ENCODE results near the gene SNX14. TPM values are rescaled to one million over a fixed set of nuclear protein-coding genes. Genes with fewer than 3 reads are reported as not detected.

SNX14 gene
- total and polyA plus RNA-seq, 2 of the 8 experiments (the other 6 are each of a cell fraction or from before 2014, with no cell fraction given): 11.9 to 24.2 TPM

GRCh38 chr6:85483846-85484245, 109.8 kb downstream of the SNX14 start:
- H4K8ac ChIP-seq (ENCODE audit: extremely low read depth, insufficient read depth, low read length): no peak overlapping the region
- CTCF ChIA-PET (ENCODE audit: partially characterized antibody): interaction anchor here (0.6 to 13.1 kb wide), 35 partner anchors 9 to 785 kb away, joined by 3 to 153 read pairs (median 7); partner anchors contain the start of gene NT5E
- H2AFZ ChIP-seq (ENCODE audit: low read length): no peak overlapping the region
- H3K56ac ChIP-seq (replicated peaks; ENCODE audit: insufficient read length, low read depth, low read length): no peak overlapping the region
- no peak overlapping the region for H3K4ac ChIP-seq (replicated peaks; ENCODE audit: insufficient read length, low read depth, low read length)
- H3K9ac ChIP-seq (replicated peaks in 1 of 4; ENCODE audit: extremely low read depth in 1 of 4, low read depth in 3 of 4, low read length in 3 of 4): no peak overlapping the region
- H3K14ac ChIP-seq (ENCODE audit: insufficient read length): no peak overlapping the region
- no peak overlapping the region for H2BK15ac ChIP-seq (ENCODE audit: low read length)
- no peaks in the 10 kb centered on the region for H3K23me2 ChIP-seq (ENCODE audit: low read depth, low read length)
- no peaks in the 10 kb centered on the region for H3K9me3 ChIP-seq (ENCODE audit: insufficient read depth in 2 of 2, low read depth in 1 of 2, low read length in 1 of 2)
- no peak overlapping the region for H3K23ac ChIP-seq (ENCODE audit: insufficient read length)
- H4K20me1 ChIP-seq (replicated peaks in 1 of 2; ENCODE audit: control insufficient read depth in 1 of 2, insufficient read depth in 2 of 2, low read length in 2 of 2): no peaks in the 10 kb centered on the region
- no peak overlapping the region for H3K18ac ChIP-seq (ENCODE audit: extremely low read depth, low read length)
- WGBS, 2 experiments (ENCODE audit: extremely low coverage in 1 of 2, insufficient coverage in 1 of 2, insufficient read length in 1 of 2, insufficient replicate concordance in 2 of 2, low coverage in 1 of 2, low lambda C conversion rate in 2 of 2, missing lambda C conversion rate in 1 of 2): 84% methylated on average over 4 of the region's 4 CpGs; no CpG with 5 or more reads in 1 of the 2 experiments
- no peak overlapping the region for H2BK20ac ChIP-seq (ENCODE audit: low read length)
- no peak overlapping the region for H4K5ac ChIP-seq (ENCODE audit: insufficient read length, low read depth, low read length)
- H2BK12ac ChIP-seq (ENCODE audit: low read depth, low read length): no peak overlapping the region
- H2BK120ac ChIP-seq (replicated peaks; ENCODE audit: low read depth, low read length): no peak overlapping the region
- H3K27ac ChIP-seq (ENCODE audit: low read depth, low read length): no peak overlapping the region
- no peak overlapping the region for H4K91ac ChIP-seq (replicated peaks; ENCODE audit: insufficient read length, low read length)
- no peak for FAIRE-seq
- H3K4me2 ChIP-seq (ENCODE audit: insufficient read depth in 1 of 2, low read depth in 2 of 2, low read length in 2 of 2): no peak overlapping the region
- H3K4me1 ChIP-seq (replicated peaks in 1 of 4; ENCODE audit: control insufficient read depth in 3 of 4, insufficient read depth in 4 of 4, low read length in 3 of 4): no peaks in the 10 kb centered on the region
- no peak for DNase-seq (ENCODE audit: low read depth in 1 of 2, low spot score in 2 of 2)
- H3K79me1 ChIP-seq (ENCODE audit: low read depth, low read length): no peaks in the 10 kb centered on the region
- POLR2A ChIA-PET (ENCODE audit: partially characterized antibody): interaction anchor here (1.0 to 1.2 kb wide), 2 partner anchors 11 to 113 kb away, joined by 3 read pairs; no protein-coding TSS in a partner anchor
- H2AK5ac ChIP-seq (ENCODE audit: low read depth, low read length): no peak overlapping the region
- H3K27me3 ChIP-seq (replicated peaks in 1 of 4; ENCODE audit: control insufficient read depth in 3 of 4, extremely low read depth in 1 of 4, insufficient read depth in 3 of 4, low read length in 3 of 4): no peaks in the 10 kb centered on the region
- no peaks in the 10 kb centered on the region for H3K36me3 ChIP-seq (ENCODE audit: control insufficient read depth in 2 of 4, insufficient read depth in 4 of 4, low read length in 3 of 4)
- no peak overlapping the region for H2BK5ac ChIP-seq (ENCODE audit: low read depth, low read length)
- no peaks in the 10 kb centered on the region for H3K79me2 ChIP-seq (ENCODE audit: control insufficient read depth in 1 of 2, insufficient read depth in 2 of 2, low read length in 2 of 2)
- no peak overlapping the region for H3K4me3 ChIP-seq (ENCODE audit: extremely low read depth in 1 of 4, insufficient read depth in 2 of 4, low read depth in 3 of 4, low read length in 4 of 4)

Measured in H1 (cell line).